H1 (cell line): Measurements from ENCODE around the gene FBXO2. TPM values are rescaled to one million over a fixed set of nuclear protein-coding genes. Genes with fewer than 3 reads are reported as not detected.
A peak's percentile ranks its signal among the peaks of the same experiment; 100 is the strongest.
"Not testable (repeated sequence)": the region's sequence is repeated elsewhere in the genome, so short reads cannot be mapped to it uniquely, and the experiment has no call there.

ENCODE experiments used
- CTCF ChIA-PET: fragments of 300-600 bp; sonication (Branson Sonifier 250); formaldehyde crosslinking; loops from one replicate; lab custom pipeline; 2021; ENCODE audit not compliant: partially characterized antibody; lab: Charles Lee
- POLR2A ChIA-PET: fragments of 300-600 bp; sonication (Branson Sonifier 250); formaldehyde crosslinking; loops from one replicate; lab custom pipeline; 2021; ENCODE audit warnings: inconsistent platforms; ENCODE audit not compliant: partially characterized antibody; lab: Charles Lee
- DNase-seq, 2 experiments: peaks; one replicate each; pipeline versions ENCODE4 v3.0.0 to v3.0.0-alpha.2; 2010 to 2022; ENCODE audit warnings: low spot score in 2 of 2, low read depth in 1 of 2, mixed read lengths in 1 of 2
- FAIRE-seq: peaks from 2 replicates; lab custom pipeline; 2011; peaks lifted over from hg19 to GRCh38; lab: Jason Lieb, UNC
- H2AFZ ChIP-seq: 2 replicates; pipeline ENCODE4 v1.8.1; 2012; ENCODE audit warnings: low read length, inconsistent platforms
- H2AK5ac ChIP-seq: 2 replicates; pipeline ENCODE4 v1.6.1; 2013; ENCODE audit warnings: low read depth, low read length
- H2BK120ac ChIP-seq: replicated peaks from 2 replicates; pipeline ENCODE3; 2013; ENCODE audit warnings: low read depth, low read length, inconsistent platforms
- H2BK12ac ChIP-seq: 2 replicates; pipeline ENCODE4 v1.6.1; 2013; ENCODE audit warnings: low read depth, low read length
- H2BK15ac ChIP-seq: 2 replicates; pipeline ENCODE4 v1.6.1; 2013; ENCODE audit warnings: low read length
- H2BK20ac ChIP-seq: 2 replicates; pipeline ENCODE4 v1.6.1; 2013; ENCODE audit warnings: low read length
- H2BK5ac ChIP-seq: 2 replicates; pipeline ENCODE4 v1.6.1; 2013; ENCODE audit warnings: low read depth, low read length
- H3K14ac ChIP-seq: 2 replicates; pipeline ENCODE4 v1.6.1; 2013; ENCODE audit warnings: inconsistent platforms; ENCODE audit not compliant: insufficient read length
- H3K18ac ChIP-seq: 2 replicates; pipeline ENCODE4 v1.6.1; 2013; ENCODE audit warnings: low read length; ENCODE audit errors: extremely low read depth
- H3K23ac ChIP-seq: 2 replicates; pipeline ENCODE4 v1.6.1; 2013; ENCODE audit warnings: inconsistent platforms; ENCODE audit not compliant: insufficient read length
- H3K23me2 ChIP-seq: 2 replicates; pipeline ENCODE4 v1.6.1; 2013; ENCODE audit warnings: low read depth, low read length
- H3K27ac ChIP-seq: 2 replicates; pipeline ENCODE4 v1.6.1; 2011; ENCODE audit warnings: low read depth, low read length, inconsistent platforms
- H3K27me3 ChIP-seq, 4 experiments: replicated peaks in 1 of 4; 1 replicate in 1 of 4; 2 replicates in 3 of 4; pipeline versions ENCODE4 v1.6.1 to v1.8.1; 2011 to 2013; ENCODE audit warnings: low read length in 3 of 4, mild to moderate bottlenecking in 3 of 4, inconsistent platforms in 2 of 4, mixed read lengths in 2 of 4, moderate library complexity in 1 of 4; ENCODE audit not compliant: control insufficient read depth in 3 of 4, insufficient read depth in 3 of 4; ENCODE audit errors: extremely low read depth in 1 of 4
- H3K36me3 ChIP-seq, 4 experiments: 2 replicates each; pipeline versions ENCODE4 v1.6.1 to v1.8.1; 2011 to 2013; ENCODE audit warnings: mild to moderate bottlenecking in 4 of 4, low read length in 3 of 4, moderate library complexity in 2 of 4, control low read depth in 1 of 4, inconsistent platforms in 1 of 4; ENCODE audit not compliant: insufficient read depth in 4 of 4, control insufficient read depth in 2 of 4
- H3K4ac ChIP-seq: replicated peaks from 2 replicates; pipeline ENCODE3; 2013; ENCODE audit warnings: low read length, low read depth, mixed read lengths, inconsistent platforms; ENCODE audit not compliant: insufficient read length
- H3K4me1 ChIP-seq, 4 experiments: replicated peaks in 1 of 4; 1 replicate in 1 of 4; 2 replicates in 3 of 4; pipeline versions ENCODE4 v1.6.1 to v1.8.1; 2011 to 2013; ENCODE audit warnings: low read length in 3 of 4, inconsistent platforms in 2 of 4, mixed read lengths in 1 of 4; ENCODE audit not compliant: insufficient read depth in 4 of 4, control insufficient read depth in 3 of 4
- H3K4me2 ChIP-seq, 2 experiments: 2 replicates each; pipeline versions ENCODE4 v1.6.1 to v1.8.1; 2011 to 2013; ENCODE audit warnings: low read depth in 2 of 2, low read length in 2 of 2, control low read depth in 1 of 2, inconsistent platforms in 1 of 2, mild to moderate bottlenecking in 1 of 2; ENCODE audit not compliant: insufficient read depth in 1 of 2
- H3K4me3 ChIP-seq, 4 experiments: fragments of 200-600, 300-600 bp in 1 of 4; sonication (generic), shearing (Covaris generic), sonication (Bioruptor Twin) in 1 of 4; 2 replicates each; pipeline versions ENCODE4 v1.5.1 to v1.8.1; 2011 to 2016; ENCODE audit warnings: low read length in 4 of 4, low read depth in 3 of 4, control low read depth in 2 of 4, inconsistent platforms in 2 of 4, mild to moderate bottlenecking in 2 of 4, mixed read lengths in 1 of 4, moderate library complexity in 1 of 4; ENCODE audit not compliant: insufficient read depth in 2 of 4; ENCODE audit errors: extremely low read depth in 1 of 4
- H3K56ac ChIP-seq: replicated peaks from 2 replicates; pipeline ENCODE3; 2013; ENCODE audit warnings: low read depth, mild to moderate bottlenecking, mixed read lengths, low read length, inconsistent platforms; ENCODE audit not compliant: insufficient read length
- H3K79me1 ChIP-seq: 2 replicates; pipeline ENCODE4 v1.6.1; 2013; ENCODE audit warnings: low read depth, low read length, control low read depth
- H3K79me2 ChIP-seq, 2 experiments: 2 replicates each; pipeline versions ENCODE4 v1.6.1 to v1.8.1; 2012 to 2013; ENCODE audit warnings: low read length in 2 of 2, mild to moderate bottlenecking in 2 of 2, inconsistent platforms in 1 of 2; ENCODE audit not compliant: insufficient read depth in 2 of 2, control insufficient read depth in 1 of 2
- H3K9ac ChIP-seq, 4 experiments: replicated peaks in 1 of 4; 1 replicate in 1 of 4; 2 replicates in 3 of 4; pipeline versions ENCODE4 v1.6.1 to v1.8.1; 2011 to 2013; ENCODE audit warnings: low read depth in 3 of 4, low read length in 3 of 4, control low read depth in 2 of 4, mild to moderate bottlenecking in 2 of 4, moderate library complexity in 2 of 4, inconsistent platforms in 1 of 4; ENCODE audit errors: extremely low read depth in 1 of 4
- H3K9me3 ChIP-seq, 2 experiments: 2 replicates each; pipeline versions ENCODE4 v1.6.1 to v1.8.1; 2012 to 2013; ENCODE audit warnings: mild to moderate bottlenecking in 2 of 2, moderate library complexity in 2 of 2, control low read depth in 1 of 2, inconsistent platforms in 1 of 2, low read depth in 1 of 2, low read length in 1 of 2, mixed read lengths in 1 of 2; ENCODE audit not compliant: insufficient read depth in 2 of 2
- H4K20me1 ChIP-seq, 2 experiments: replicated peaks in 1 of 2; 2 replicates each; pipeline versions ENCODE3 to v1.8.1; 2011 to 2013; ENCODE audit warnings: inconsistent platforms in 2 of 2, low read length in 2 of 2, mild to moderate bottlenecking in 1 of 2; ENCODE audit not compliant: insufficient read depth in 2 of 2, control insufficient read depth in 1 of 2
- H4K5ac ChIP-seq: 2 replicates; pipeline ENCODE4 v1.6.1; 2013; ENCODE audit warnings: low read length, low read depth, mixed read lengths, inconsistent platforms; ENCODE audit not compliant: insufficient read length
- H4K8ac ChIP-seq: 2 replicates; pipeline ENCODE4 v1.8.0; 2013; ENCODE audit warnings: mild to moderate bottlenecking, moderate library complexity, low read length, inconsistent platforms; ENCODE audit not compliant: insufficient read depth; ENCODE audit errors: extremely low read depth
- H4K91ac ChIP-seq: replicated peaks from 2 replicates; pipeline ENCODE3; 2013; ENCODE audit warnings: low read length, mixed read lengths, inconsistent platforms; ENCODE audit not compliant: insufficient read length
- KDM1A ChIP-seq: fragments of 200-600, 300-600 bp; sonication (generic); IDR thresholded peaks from 2 replicates; pipeline ENCODE4 v1.7.1; 2016; ENCODE audit warnings: mild to moderate bottlenecking, low read length, borderline replicate concordance
- RAD21 ChIP-seq, 2 experiments: IDR thresholded peaks in 1 of 2; conservative IDR thresholded peaks in 1 of 2; 2 replicates each; pipeline ENCODE4 v1.6.1; 2011; ENCODE audit warnings: low read depth in 2 of 2, low read length in 2 of 2, improper control_type of control experiment in 1 of 2, inconsistent platforms in 1 of 2, mild to moderate bottlenecking in 1 of 2, moderate library complexity in 1 of 2
- TEAD4 ChIP-seq: IDR thresholded peaks from 2 replicates; pipeline ENCODE4 v1.6.1; 2012; ENCODE audit warnings: low read depth, low read length, inconsistent platforms, mixed read lengths
- WGBS, 2 experiments: shearing (Covaris generic) in 1 of 2; methylation state at CpG; one replicate each; pipeline versions ENCODE4 v1.1.6 to v1.1.7; 2013 to 2015; ENCODE audit warnings: low lambda C conversion rate in 2 of 2, mixed read lengths in 2 of 2, inconsistent platforms in 1 of 2, low coverage in 1 of 2, missing lambda C conversion rate in 1 of 2; ENCODE audit not compliant: insufficient replicate concordance in 2 of 2, insufficient coverage in 1 of 2, insufficient read length in 1 of 2; ENCODE audit errors: extremely low coverage in 1 of 2, missing lambda C conversion rate in 1 of 2; 5-methylcytosine and 5-hydroxymethylcytosine counted together
- polyA plus RNA-seq, 7 experiments: library from polyadenylated mRNA; depleted of rRNA in 3 of 7; stranded (reverse) in 5 of 7; unstranded in 2 of 7; fragments of >200 nt in 5 of 7; fragments of 200-250 nt in 2 of 7; gene quantifications; 1 replicate in 5 of 7; 2 replicates in 1 of 7; 4 replicates in 1 of 7; pipeline versions ENCODE4 v1.2.1 to v1.2.3, GENCODE V29; 2011 to 2013; ENCODE audit warnings: missing spikeins in 2 of 7, mixed read lengths in 2 of 7
- total RNA-seq: library from RNA; stranded (reverse); fragmentation: NEBNext Ultra II Directional; extraction: Animal tissue kit (Norgen Biotek cat#: 25700); gene quantifications from 2 replicates; pipeline ENCODE4 v1.2.1, GENCODE V29; 2021
- TF ChIP-seq, protein P1 (sequence below), 3 experiments: IDR thresholded peaks; 1 replicate in 2 of 3; 2 replicates in 1 of 3; pipeline versions ENCODE4 v1.5.1 to v1.6.1; 2011; ENCODE audit warnings: low read length in 3 of 3, mild to moderate bottlenecking in 3 of 3, inconsistent platforms in 2 of 3, low read depth in 1 of 3, moderate library complexity in 1 of 3; ENCODE audit not compliant: insufficient read depth in 1 of 3; ENCODE audit errors: control extremely low read depth in 1 of 3

Gene FBXO2
- total and polyA plus RNA-seq, 2 of the 8 experiments (the other 6 are each of a cell fraction or from before 2014, with no cell fraction given): 51.3 to 57.9 TPM

DNA sequence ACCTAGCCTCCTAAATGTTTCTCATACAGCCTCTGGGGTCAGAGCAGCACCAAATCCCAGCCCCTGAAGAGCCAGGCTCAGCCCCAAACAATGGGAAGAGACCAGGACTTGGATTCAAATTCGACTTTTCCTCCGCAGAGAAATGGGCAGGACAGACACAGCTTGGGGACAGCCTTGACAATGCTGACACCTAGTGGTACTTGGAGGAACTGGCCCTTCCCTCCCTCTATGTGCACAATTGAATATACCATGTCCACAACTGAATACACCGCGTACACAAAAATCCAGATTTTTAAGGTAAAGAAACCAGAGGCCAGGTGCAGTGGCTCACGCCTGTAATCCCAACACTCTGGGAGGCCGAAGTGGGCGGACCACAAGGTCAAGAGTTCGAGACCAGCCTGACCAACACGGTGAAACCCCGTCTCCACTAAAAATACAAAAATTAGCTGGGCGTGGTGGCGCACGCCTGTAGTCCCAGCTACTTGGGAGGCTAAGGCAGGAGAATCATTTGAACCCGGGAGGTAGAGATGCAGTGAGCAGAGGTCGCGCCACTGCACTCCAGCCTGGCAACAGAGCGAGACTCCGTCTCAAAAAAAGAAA lies 11.7 kb downstream of the FBXO2 start:
- not testable (repeated sequence) for H3K27me3 ChIP-seq, H4K91ac ChIP-seq, H3K36me3 ChIP-seq, H2BK5ac ChIP-seq, H3K27ac ChIP-seq, H3K23ac ChIP-seq, H3K9me3 ChIP-seq, H3K4me3 ChIP-seq, H3K79me2 ChIP-seq, H3K79me1 ChIP-seq, H2BK12ac ChIP-seq, H2BK15ac ChIP-seq, H2BK20ac ChIP-seq, H3K14ac ChIP-seq, H2AFZ ChIP-seq, H3K23me2 ChIP-seq, H4K8ac ChIP-seq, H3K4me2 ChIP-seq, H4K5ac ChIP-seq, H4K20me1 ChIP-seq, H3K9ac ChIP-seq, H2AK5ac ChIP-seq, H3K4me1 ChIP-seq, H3K18ac ChIP-seq, H3K56ac ChIP-seq, H2BK120ac ChIP-seq, H3K4ac ChIP-seq
- TF ChIP-seq KDM1A (peak; percentile 18; the same call in 1 of the 2 replicates), TEAD4 (0 out of 2 replicates have a peak, but pooled peaks have one; percentile 4), RAD21 (IDR thresholded peaks at IDR 0.05 in 1 of 2, conservative IDR thresholded peaks at IDR 0.05 in 1 of 2; ENCODE audit: low read depth in 2 of 2, low read length in 2 of 2) (peak; percentile 99 to 100)
- TF ChIP-seq, protein P1, sequence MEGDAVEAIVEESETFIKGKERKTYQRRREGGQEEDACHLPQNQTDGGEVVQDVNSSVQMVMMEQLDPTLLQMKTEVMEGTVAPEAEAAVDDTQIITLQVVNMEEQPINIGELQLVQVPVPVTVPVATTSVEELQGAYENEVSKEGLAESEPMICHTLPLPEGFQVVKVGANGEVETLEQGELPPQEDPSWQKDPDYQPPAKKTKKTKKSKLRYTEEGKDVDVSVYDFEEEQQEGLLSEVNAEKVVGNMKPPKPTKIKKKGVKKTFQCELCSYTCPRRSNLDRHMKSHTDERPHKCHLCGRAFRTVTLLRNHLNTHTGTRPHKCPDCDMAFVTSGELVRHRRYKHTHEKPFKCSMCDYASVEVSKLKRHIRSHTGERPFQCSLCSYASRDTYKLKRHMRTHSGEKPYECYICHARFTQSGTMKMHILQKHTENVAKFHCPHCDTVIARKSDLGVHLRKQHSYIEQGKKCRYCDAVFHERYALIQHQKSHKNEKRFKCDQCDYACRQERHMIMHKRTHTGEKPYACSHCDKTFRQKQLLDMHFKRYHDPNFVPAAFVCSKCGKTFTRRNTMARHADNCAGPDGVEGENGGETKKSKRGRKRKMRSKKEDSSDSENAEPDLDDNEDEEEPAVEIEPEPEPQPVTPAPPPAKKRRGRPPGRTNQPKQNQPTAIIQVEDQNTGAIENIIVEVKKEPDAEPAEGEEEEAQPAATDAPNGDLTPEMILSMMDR (IDR thresholded peaks at IDR 0.05; ENCODE audit: control extremely low read depth in 1 of 3, insufficient read depth in 1 of 3, low read depth in 1 of 3, low read length in 3 of 3): peak; percentile 89 to 99 (median 95)
- DNase-seq (peak in 1 of 2 experiments; percentile 81), FAIRE-seq (peak; percentile 95)
- CTCF ChIA-PET: interaction anchor here (0.7 to 6.3 kb wide), 61 partner anchors 8 to 605 kb away, joined by 3 to 66 read pairs (median 4); partner anchors contain the start of genes DISP3 and MTOR
- POLR2A ChIA-PET: interaction anchor here (0.6 to 3.4 kb wide), 7 partner anchors 48 to 367 kb away, joined by 3 to 12 read pairs (median 3); partner anchors contain the start of genes DISP3 and DRAXIN
- WGBS, 2 experiments: 66% methylated on average over 18 of the region's 18 CpGs; no CpG with 5 or more reads in 1 of the 2 experiments
